Ascending aorta (tissue), 2 donors: ENCODE measurements around the gene MET. TPM values are rescaled to one million over a fixed set of nuclear protein-coding genes. Genes with fewer than 3 reads are reported as not detected.
"Not testable (repeated sequence)": the region's sequence is repeated elsewhere in the genome, so short reads cannot be mapped to it uniquely, and the experiment has no call there.

Experiments used
- DNase-seq, 2 donors: peaks; one replicate each; pipeline ENCODE4 v3.0.0-alpha.2; 2019; ENCODE audit warnings: low spot score in 2 of 2
- H3K27ac ChIP-seq, 2 donors: fragments of 200-600 bp; sonication (generic); one replicate each; pipeline ENCODE4 v1.5.1; 2016 to 2017; ENCODE audit warnings: mild to moderate bottlenecking in 1 of 2
- H3K27me3 ChIP-seq: fragments of 200-600 bp; sonication (generic); one replicate; pipeline ENCODE4 v1.5.1; 2017
- H3K36me3 ChIP-seq, 2 donors: fragments of 200-600 bp; sonication (generic); one replicate each; pipeline ENCODE4 v1.5.1; 2016
- H3K4me1 ChIP-seq, 2 donors: fragments of 200-600 bp; sonication (generic); one replicate each; pipeline ENCODE4 v1.5.1; 2016 to 2017; ENCODE audit warnings: mild to moderate bottlenecking in 1 of 2
- H3K4me3 ChIP-seq, 2 donors: fragments of 200-600 bp; sonication (generic); one replicate each; pipeline ENCODE4 v1.5.1; 2016 to 2017; ENCODE audit warnings: mild to moderate bottlenecking in 1 of 2
- H3K9me3 ChIP-seq, 2 donors: fragments of 200-600 bp; sonication (generic); one replicate each; pipeline ENCODE4 v1.5.1; 2016
- intact Hi-C: fragments of 100-400 bp; cut with DNase I; formaldehyde crosslinking; loops from one replicate; pipeline ENCODE4 v1.15.1; 2023
- total RNA-seq: library from RNA; depleted of rRNA; stranded (reverse); fragments of >200 nt; gene quantifications from one replicate; pipeline ENCODE4 v1.1.0, GENCODE V29; 2016
- TF ChIP-seq, protein P1 (sequence below), 3 experiments: fragments of 200-600 bp in 2 of 3; fragments of 450-650 bp in 1 of 3; sonication (generic) in 2 of 3; IDR thresholded peaks; one replicate each; pipeline ENCODE4 v1.5.1; 2016 to 2019; ENCODE audit warnings: antibody characterized with exemption in 3 of 3, mild to moderate bottlenecking in 1 of 3, moderate library complexity in 1 of 3

Gene MET
- total RNA-seq, 1 donor from 2014 or later = 29.5 TPM

DNA sequence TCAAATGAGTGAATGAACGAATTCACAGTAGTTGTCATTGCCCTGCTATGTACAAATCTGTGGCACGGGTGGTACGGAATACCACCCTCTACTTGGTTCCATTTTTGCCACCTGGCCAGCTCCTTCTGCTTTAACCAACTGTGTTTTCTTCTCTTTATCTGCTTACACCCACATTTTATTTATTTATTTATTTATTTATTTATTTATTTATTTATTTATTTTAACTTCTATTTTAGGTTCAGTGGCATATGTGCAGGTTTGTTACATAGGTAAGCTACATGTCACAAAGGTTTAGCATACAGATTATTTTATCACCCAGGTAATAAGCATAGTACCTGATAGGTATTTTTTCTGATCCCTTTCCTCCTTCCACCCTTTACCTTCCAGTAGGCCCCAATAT, 148.2 kb downstream of the MET start:
- Histone ChIP-seq H3K4me3 (no peak overlapping the region), H3K36me3 (no peaks in the 10 kb centered on the region), H3K4me1 (no peaks in the 10 kb centered on the region), H3K27ac (no peak overlapping the region), H3K9me3 (no peaks in the 10 kb centered on the region), H3K27me3 (no peaks in the 10 kb centered on the region)
- TF ChIP-seq, protein P1, sequence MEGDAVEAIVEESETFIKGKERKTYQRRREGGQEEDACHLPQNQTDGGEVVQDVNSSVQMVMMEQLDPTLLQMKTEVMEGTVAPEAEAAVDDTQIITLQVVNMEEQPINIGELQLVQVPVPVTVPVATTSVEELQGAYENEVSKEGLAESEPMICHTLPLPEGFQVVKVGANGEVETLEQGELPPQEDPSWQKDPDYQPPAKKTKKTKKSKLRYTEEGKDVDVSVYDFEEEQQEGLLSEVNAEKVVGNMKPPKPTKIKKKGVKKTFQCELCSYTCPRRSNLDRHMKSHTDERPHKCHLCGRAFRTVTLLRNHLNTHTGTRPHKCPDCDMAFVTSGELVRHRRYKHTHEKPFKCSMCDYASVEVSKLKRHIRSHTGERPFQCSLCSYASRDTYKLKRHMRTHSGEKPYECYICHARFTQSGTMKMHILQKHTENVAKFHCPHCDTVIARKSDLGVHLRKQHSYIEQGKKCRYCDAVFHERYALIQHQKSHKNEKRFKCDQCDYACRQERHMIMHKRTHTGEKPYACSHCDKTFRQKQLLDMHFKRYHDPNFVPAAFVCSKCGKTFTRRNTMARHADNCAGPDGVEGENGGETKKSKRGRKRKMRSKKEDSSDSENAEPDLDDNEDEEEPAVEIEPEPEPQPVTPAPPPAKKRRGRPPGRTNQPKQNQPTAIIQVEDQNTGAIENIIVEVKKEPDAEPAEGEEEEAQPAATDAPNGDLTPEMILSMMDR (IDR thresholded peaks at IDR 0.05) = no peak
- no peak for DNase-seq
- intact Hi-C loops = no loop called here

DNA sequence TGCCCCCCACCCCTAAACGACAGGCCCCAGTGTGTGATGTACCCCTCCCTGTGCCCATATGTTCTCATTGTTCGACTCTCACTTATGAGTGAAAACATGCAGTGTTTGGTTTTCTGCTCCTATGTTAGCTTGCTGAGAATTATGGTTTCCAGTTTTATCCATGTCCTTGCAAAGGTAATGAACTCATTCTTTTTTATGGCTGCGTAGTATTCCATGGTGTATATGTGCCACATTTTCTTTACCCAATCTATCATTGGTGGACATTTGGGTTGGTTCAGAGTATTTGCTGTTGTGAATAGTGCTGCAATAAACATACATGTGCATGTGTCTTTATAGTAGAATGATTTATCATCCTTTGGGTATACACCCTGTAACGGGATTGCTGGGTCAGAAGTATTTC, 149.7 kb downstream of the MET start:
- H3K4me1 ChIP-seq, DNase-seq, H3K27ac ChIP-seq, H3K27me3 ChIP-seq, H3K9me3 ChIP-seq, intact Hi-C loops, H3K4me3 ChIP-seq, H3K36me3 ChIP-seq: not testable (repeated sequence)

DNA sequence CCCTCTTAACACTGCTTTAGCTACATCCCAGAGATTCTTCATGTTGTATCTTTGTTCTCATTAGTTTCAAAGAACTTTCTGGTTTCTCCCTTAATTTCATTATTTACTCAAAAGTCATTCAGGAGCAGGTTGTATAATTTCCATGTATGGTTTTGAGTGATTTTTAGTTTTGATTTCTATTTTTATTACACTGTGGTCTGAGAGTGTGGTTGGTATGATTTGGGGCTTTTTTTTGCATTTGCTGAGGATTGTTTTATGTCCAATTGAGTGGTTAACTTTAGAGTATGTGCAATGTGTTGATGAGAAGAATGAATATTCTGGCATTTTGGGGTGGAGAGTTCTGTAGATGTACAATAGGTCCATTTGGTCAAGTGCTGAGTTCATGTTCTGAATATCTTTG, 152.5 kb downstream of the MET start:
- TF ChIP-seq, protein P1 (IDR thresholded peaks at IDR 0.05) = no peak
- no peaks in the 10 kb centered on the region for H3K36me3 ChIP-seq
- H3K27me3 ChIP-seq = no peaks in the 10 kb centered on the region
- DNase-seq = no peak
- H3K9me3 ChIP-seq = no peaks in the 10 kb centered on the region
- no peak overlapping the region for H3K4me3 ChIP-seq
- intact Hi-C loops = no loop called here
- no peaks in the 10 kb centered on the region for H3K4me1 ChIP-seq
- no peak overlapping the region for H3K27ac ChIP-seq

DNA sequence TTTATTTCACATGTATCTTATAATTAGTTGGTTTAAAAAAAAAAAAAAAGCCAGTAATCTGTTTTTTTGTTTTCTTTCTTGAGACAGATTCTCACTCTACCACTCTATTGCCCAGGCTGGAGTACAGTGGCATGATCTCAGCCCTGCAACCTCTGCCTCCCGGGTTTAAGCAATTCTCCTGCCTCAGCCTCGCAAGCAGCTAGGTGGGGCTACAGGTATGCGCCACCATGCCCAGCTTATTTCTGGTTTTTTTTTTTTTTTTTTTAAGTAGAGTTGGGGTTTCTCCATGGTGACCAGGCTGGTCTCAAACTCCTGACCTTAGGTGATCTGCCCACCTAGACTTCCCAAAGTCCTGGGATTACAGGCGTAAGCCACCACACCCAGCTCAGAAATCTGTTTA, 156.3 kb downstream of the MET start:
- intact Hi-C loops = no loop called here
- no peaks in the 10 kb centered on the region for H3K4me1 ChIP-seq
- no peaks in the 10 kb centered on the region for H3K27me3 ChIP-seq
- DNase-seq = no peak
- no peaks in the 10 kb centered on the region for H3K36me3 ChIP-seq
- no peaks in the 10 kb centered on the region for H3K9me3 ChIP-seq
- no peak overlapping the region for H3K4me3 ChIP-seq
- H3K27ac ChIP-seq = no peak overlapping the region
- TF ChIP-seq, protein P1 (IDR thresholded peaks at IDR 0.05) = no peak

DNA sequence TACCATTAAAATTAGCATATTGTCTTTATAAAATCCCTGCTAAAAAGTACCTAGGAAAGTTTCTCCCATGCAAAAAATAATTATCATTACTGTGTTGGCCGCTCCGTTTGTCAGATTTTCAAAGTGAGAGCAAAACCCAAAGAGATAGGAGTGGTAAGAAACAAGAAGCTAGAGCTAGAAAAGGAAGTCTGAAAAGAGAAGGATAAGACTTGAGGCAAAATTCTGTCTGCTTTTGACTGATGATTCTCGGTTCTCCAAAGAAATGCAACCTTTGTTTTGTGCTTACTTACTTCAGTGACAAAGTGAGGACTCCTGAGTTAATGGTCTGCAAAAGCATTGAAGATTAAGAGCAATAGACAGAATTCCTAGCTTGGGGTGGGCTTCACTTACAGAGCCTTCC, 157.0 kb downstream of the MET start:
- TF ChIP-seq, protein P1 (IDR thresholded peaks at IDR 0.05) = no peak
- Histone ChIP-seq H3K9me3 (no peaks in the 10 kb centered on the region), H3K27ac (no peak overlapping the region), H3K4me1 (no peaks in the 10 kb centered on the region), H3K27me3 (no peaks in the 10 kb centered on the region), H3K4me3 (no peak overlapping the region), H3K36me3 (no peaks in the 10 kb centered on the region)
- intact Hi-C loops = no loop called here
- no peak for DNase-seq

DNA sequence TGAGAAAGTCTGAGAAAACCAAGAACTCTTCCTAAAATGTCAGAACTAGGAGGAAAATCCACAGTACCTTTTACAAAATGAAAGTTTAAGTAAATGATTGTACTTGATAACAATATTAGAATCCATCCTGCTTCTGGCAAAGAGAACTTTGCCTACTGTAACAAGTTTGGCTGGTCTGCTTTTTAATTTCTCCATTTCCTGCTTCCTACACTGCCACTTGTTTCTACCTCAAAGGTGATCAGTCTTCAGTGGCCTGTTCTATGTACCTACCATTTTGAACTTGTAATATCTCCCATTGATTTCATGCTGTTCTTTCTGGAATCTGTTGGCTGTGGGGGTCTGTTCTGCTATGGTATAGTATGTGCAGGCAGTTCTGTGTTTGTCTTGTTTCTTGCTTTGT, 157.5 kb downstream of the MET start:
- no peak for DNase-seq
- no peaks in the 10 kb centered on the region for H3K36me3 ChIP-seq
- H3K27me3 ChIP-seq = no peaks in the 10 kb centered on the region
- no peaks in the 10 kb centered on the region for H3K9me3 ChIP-seq
- intact Hi-C loops = no loop called here
- TF ChIP-seq, protein P1 (IDR thresholded peaks at IDR 0.05) = no peak
- no peak overlapping the region for H3K4me3 ChIP-seq
- no peaks in the 10 kb centered on the region for H3K4me1 ChIP-seq
- no peak overlapping the region for H3K27ac ChIP-seq
